ENCODE data around the gene ACOT12.
"Not testable (repeated sequence)": the region's sequence is repeated elsewhere in the genome, so short reads cannot be mapped to it uniquely, and the experiment has no call there.

Gene ACOT12

GRCh38 chr5:81337803-81338202 lies 56.1 kb downstream of the ACOT12 start:
- DNase-seq = no peak

- DNase-seq = no peak
Observed at GRCh38 chr5:81336556-81336955, 57.4 kb downstream of the ACOT12 start.

DNA sequence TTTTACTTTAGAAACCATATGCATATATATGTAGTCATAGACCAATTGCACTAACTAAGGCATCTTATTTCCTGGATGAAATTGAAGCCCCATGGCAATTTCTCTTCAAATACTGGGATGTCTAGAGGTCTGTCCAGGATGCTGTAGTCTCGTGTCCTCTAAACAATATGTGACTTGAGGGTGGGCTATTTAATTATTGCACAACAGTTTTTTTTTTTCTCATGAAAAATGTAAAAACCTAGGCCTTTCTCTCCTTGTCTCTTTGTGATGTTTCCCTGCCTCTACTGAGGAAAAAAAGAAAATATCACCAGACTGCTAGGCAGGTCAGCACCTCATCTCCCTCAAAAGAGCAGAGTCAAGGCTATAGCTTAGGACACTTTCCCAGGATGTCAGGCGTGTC lies 58.0 kb downstream of the ACOT12 start:
- no peak for DNase-seq

GRCh38 chr5:81334304-81335061 lies 59.5 kb downstream of the ACOT12 start:
- DNase-seq = no peak

- no peak for DNase-seq
Observed at GRCh38 chr5:81326554-81326953, 67.4 kb downstream of the ACOT12 start.

DNA sequence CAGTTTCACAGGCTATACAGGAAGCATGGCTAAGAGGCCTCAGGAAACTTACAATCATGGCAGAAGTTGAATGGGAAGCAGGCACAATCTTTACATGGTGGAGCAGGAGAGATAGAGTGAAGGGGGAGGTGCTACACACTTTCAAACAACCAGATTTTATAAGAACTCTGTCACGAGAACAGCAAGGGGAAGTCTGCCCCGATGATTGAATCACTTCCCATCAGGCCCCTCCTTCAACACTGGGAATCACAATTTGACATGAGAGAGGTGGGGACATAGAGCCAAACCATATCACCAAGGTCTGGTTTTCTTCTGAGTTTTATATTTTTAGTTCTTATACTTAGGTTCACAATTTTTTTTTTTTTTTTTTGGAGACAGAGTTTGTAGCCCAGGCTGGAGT lies 76.4 kb downstream of the ACOT12 start:
- DNase-seq = no peak

DNA sequence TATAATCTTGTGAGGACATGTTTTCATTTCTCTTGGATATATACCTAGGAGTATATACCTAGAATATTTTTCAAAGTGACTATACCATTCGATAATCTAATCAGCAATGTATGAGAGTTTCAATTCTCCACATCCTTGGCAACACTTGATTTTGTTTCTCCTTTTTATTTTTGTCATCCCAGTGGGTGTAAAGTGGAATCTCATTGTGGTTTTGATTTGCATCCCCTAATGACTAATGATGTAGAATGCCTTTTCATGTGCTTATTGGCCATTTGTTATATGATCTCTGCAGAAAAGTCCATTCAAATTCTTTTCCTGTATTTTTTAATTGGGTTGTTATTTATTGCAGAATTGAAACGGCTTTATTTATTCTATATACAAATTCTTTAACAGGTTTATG lies 77.4 kb downstream of the ACOT12 start:
- DNase-seq = no peak

GRCh38 chr5:81315830-81316229 lies 78.1 kb downstream of the ACOT12 start:
- no peak for DNase-seq

DNA sequence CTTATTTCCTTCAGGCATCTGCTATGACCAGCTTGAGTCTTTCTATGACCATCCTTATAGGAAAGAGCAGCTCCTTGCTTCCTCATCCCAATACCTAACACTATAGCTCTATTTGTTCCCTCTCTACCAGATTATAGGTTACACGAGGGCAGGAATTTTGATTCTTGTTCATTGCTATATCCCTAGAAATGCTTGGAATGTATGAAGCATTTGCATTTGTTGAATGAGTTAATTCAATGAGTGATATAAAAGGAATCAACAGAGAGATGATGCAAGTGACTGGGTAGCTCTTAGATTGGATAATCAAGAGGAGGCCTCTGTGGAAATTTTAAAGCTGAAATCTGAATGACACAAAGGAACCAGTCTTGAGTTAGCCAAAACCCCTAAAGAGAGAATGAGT lies 78.6 kb downstream of the ACOT12 start:
- DNase-seq = no peak

DNA sequence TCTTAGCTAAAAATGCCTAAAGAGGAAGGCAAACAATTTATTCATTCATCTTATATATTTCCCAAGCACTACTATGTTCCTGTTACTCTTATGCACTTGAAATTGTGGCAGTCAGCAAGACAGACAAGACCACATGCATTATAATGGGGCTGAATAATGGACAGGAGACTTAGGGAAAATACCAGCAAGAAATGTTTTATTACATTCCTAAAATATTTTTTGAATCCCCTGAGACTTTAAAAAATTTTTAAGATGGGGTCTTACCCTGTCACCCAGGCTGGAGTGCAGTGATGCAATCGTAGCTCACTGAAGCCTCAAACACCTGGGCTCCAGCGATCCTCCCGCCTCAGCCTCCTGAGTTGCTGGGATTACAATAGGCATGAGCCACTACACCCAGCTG lies 79.4 kb downstream of the ACOT12 start:
- DNase-seq = no peak

DNA sequence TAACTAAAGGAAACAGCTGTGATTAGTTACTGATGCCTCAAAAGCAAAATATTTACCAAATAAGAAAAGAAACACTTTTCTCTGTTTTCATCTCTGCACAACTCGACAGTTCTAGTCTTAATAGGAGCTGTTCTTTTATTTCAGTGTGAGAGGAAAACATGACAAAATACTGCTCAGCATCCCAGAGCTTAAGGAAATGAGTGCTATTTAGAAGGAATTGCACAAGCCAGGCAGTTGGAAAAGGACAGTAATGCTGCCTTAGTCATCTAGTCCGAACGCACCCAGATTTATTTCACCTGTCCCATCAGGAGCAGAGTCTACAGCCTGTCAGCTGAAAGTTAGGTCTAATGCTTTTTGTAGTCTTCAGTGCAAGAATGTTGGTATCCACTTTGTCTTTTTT lies 80.2 kb downstream of the ACOT12 start:
- no peak for DNase-seq

DNA sequence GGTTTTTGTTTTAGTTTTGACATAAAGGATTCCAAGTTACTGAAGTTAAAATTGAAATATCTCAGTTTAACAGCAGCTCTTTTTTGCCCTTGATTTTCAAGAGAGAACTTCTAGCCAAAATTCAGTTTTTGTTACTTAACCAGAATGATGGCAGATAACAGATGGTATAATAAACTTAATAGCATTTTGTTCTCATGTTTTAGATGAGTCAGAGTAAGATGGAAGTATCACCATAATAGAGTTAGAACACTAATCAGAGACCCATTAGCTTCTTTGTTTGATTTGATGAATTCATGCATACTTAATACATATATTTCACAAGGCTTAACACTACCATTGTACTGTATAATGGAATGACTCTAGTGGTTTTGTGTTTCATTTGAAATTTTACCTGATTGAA lies 80.7 kb downstream of the ACOT12 start:
- DNase-seq = no peak

DNA sequence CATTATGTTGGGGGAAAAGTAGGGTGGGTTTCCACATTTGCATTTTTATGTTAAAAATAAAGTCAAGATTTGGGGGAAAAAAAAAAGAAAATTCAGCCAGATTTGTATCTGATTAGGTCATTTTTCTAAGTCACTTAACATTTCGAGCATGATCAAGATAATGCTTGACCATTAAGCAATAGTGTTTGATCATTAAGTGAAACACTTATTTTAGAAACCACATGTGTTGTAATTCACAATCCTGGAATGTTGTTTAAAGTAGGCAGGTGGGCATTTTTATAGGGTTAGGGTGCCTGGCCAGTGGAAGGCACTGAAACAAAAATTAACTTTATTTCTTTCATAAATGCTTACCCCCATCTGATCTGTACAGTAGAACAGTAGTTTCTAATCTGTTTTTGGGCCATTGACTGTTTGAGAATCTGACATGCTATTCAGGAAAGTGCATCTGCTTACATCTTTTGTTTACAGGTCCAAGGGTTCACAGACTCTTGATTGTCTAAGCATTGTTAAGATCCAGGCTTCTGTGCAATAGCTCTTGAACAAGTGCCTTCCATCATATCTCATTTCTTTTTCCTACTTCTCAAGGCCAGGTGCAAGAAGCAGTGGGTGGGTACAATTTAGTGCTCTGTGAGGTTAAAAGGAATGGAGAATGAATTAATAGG lies 83.4 kb downstream of the ACOT12 start:
- DNase-seq = no peak

- no peak for DNase-seq
Observed at GRCh38 chr5:81308836-81309235, 85.1 kb downstream of the ACOT12 start.

DNA sequence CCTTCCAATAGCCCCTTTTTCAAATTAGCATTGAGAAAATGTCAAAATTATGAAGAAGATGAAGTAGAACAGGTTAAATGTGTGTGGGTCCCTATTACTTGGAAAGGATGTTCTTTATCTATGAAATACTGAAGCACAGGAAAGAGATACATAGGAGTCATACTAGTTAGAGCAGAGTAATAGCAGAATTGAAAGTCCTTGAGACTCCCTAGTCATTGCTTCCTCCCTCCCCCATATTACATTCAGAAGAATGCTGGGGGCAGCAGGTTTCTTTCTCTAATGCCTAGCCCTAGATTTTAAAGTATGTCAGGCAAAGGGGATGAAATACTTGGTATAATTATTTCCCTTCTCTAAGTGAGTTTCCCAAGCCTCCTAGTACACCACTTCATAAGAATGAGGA lies 88.1 kb downstream of the ACOT12 start:
- DNase-seq = no peak

- DNase-seq = no peak
Observed at GRCh38 chr5:81303563-81303962, 90.4 kb downstream of the ACOT12 start.

GRCh38 chr5:81302596-81302995 lies 91.3 kb downstream of the ACOT12 start:
- no peak for DNase-seq

- peak; percentile 89 for DNase-seq
Observed at GRCh38 chr5:81301271-81302015, 92.5 kb downstream of the ACOT12 start, which contains the start of gene ZCCHC9. TSS of gene ZCCHC9 (plus strand) at chr5:81301587. CDS start at chr5:81304758, 3,171 bp downstream.

DNA sequence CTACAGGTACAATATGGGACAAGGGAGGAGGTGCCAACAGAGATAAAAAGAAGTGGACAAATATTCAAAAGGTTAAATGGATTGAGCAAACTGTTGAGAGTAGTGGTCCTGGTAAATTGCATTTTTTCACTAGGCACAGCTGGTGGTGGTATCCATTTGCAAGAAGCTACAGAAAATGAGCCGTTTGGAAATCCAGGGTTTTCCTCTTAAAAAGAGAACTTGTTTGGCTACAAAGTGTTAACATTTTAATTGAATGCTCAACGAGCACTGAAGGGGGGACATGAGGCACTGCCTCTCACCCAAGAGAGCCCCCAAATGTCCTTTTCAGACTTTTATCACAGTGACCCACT lies 93.0 kb downstream of the ACOT12 start:
- DNase-seq = no peak

DNA sequence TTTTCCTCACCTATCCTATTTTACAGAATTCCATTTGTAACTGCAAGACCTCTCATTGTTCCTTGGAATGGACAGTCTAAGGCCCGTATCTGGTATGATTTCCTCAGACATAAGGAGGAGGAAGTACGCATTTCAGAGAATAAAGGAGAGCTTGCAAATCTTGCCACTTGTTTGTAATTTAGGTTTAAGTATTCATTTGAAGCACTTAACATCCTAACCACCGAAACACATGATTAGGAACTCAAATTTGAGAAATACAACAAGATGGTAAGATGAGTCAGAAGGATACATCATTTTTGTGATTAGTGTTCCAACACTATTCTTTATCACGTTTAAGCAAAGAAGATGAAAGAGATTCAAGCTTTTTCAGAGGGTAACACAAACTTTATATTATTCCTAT lies 96.4 kb downstream of the ACOT12 start:
- DNase-seq = no peak

- DNase-seq = not testable (repeated sequence)
Observed at GRCh38 chr5:81294021-81294420, 99.9 kb downstream of the ACOT12 start.

DNA sequence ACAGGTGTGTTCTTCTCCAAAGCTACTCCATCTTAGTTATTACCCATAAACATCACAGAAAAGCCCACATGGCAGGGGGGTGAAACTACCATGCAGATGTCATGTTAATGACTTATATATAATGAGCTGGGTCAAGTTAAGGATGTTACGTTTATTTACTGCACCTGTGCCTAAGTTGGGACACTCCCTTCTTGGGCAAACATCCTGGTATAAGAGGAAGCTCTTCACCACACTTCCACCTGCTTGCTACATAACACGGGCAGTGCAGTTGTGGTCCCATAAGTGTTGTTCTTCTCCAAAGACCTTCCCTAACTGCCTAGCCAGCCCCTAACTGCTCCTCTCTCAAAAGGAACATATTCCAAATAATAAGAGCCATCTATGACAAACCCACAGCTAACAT lies 101.8 kb downstream of the ACOT12 start:
- DNase-seq = no peak

- DNase-seq = no peak
Observed at GRCh38 chr5:81290146-81290545, 103.8 kb downstream of the ACOT12 start.

- no peak for DNase-seq
Observed at GRCh38 chr5:81288021-81288433, 105.9 kb downstream of the ACOT12 start.

All from T-helper 9 cell (primary cell).